Fibroblast of pulmonary artery (primary cell): Measurements from ENCODE around the gene UNC13C.

Source experiments
- DNase-seq: peaks from one replicate; pipeline ENCODE4 v3.0.0-alpha.2; 2010; ENCODE audit warnings: low read depth
- H3K4me3 ChIP-seq: replicated peaks from 2 replicates; pipeline ENCODE4 v1.5.1; 2011; ENCODE audit warnings: low read depth, mild to moderate bottlenecking, control low read depth, low read length, moderate library complexity
- TF ChIP-seq, protein P1 (sequence below): IDR thresholded peaks from 2 replicates; pipeline ENCODE4 v1.5.1; 2011; ENCODE audit warnings: mild to moderate bottlenecking, control low read depth, low read length, inconsistent platforms; ENCODE audit errors: missing control alignments

The UNC13C gene

GRCh38 chr15:53982876-53983275, 4.6 kb downstream of the UNC13C start:
- TF ChIP-seq, protein P1, sequence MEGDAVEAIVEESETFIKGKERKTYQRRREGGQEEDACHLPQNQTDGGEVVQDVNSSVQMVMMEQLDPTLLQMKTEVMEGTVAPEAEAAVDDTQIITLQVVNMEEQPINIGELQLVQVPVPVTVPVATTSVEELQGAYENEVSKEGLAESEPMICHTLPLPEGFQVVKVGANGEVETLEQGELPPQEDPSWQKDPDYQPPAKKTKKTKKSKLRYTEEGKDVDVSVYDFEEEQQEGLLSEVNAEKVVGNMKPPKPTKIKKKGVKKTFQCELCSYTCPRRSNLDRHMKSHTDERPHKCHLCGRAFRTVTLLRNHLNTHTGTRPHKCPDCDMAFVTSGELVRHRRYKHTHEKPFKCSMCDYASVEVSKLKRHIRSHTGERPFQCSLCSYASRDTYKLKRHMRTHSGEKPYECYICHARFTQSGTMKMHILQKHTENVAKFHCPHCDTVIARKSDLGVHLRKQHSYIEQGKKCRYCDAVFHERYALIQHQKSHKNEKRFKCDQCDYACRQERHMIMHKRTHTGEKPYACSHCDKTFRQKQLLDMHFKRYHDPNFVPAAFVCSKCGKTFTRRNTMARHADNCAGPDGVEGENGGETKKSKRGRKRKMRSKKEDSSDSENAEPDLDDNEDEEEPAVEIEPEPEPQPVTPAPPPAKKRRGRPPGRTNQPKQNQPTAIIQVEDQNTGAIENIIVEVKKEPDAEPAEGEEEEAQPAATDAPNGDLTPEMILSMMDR, result no peak
- no peak for DNase-seq
- H3K4me3 ChIP-seq, result no peak overlapping the region

DNA sequence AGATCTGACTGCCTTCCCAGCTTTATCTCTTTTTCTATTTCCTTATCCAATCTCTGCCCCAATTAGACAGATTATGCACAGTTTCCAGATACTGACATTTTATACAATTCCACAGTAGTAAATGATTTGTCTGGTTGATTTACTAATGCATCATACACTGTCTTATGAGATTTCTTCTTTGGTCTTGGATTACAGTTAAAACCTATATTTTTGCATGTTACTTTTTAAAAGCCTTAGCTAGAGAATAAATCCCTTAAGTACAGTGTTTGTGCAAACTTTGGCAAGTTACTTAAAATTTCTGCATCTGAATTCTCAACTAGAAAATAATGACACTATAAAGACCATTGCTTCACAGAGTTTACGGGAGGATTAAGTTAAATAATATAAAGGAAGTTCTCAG, 6.0 kb downstream of the UNC13C start:
- DNase-seq, result no peak
- TF ChIP-seq, protein P1, result no peak
- H3K4me3 ChIP-seq, result no peak overlapping the region

GRCh38 chr15:53985562-53985961, 7.3 kb downstream of the UNC13C start:
- TF ChIP-seq, protein P1, result no peak
- DNase-seq, result no peak

DNA sequence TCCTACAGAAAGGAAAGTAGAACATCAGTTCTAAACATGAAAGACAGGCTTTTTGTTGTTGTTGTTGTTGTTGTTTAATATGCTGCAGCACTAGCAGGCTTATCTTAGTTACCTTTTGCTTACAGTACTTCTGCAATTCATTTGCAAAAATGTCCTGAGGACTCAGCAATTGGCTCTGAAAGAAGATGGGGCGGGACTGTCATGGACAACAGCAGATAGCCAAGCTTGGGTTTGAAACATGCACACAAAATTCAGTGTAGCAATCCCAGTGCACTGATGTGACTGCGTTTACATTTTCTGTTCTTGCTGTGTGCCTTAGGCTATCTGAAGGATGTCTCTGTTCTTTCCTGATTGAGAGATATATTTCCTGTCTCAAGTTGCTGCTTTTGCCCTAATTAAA, 9.2 kb downstream of the UNC13C start:
- DNase-seq, result no peak
- TF ChIP-seq, protein P1, result no peak
- H3K4me3 ChIP-seq, result no peak overlapping the region

More at GRCh38 chr15:53985562-53985961, 7.3 kb downstream of the UNC13C start:
- H3K4me3 ChIP-seq, result no peak overlapping the region

- TF ChIP-seq, protein P1, result no peak
- DNase-seq, result no peak
- no peak overlapping the region for H3K4me3 ChIP-seq
These were observed 29.0 kb downstream of the UNC13C start for GRCh38 chr15:54007256-54007655.

GRCh38 chr15:54011656-54012055, 33.4 kb downstream of the UNC13C start:
- no peak overlapping the region for H3K4me3 ChIP-seq
- TF ChIP-seq, protein P1, result no peak
- no peak for DNase-seq

GRCh38 chr15:54014067-54014655, 35.9 kb downstream of the UNC13C start:
- TF ChIP-seq, protein P1, result no peak
- no peak for DNase-seq
- no peak overlapping the region for H3K4me3 ChIP-seq
